ENCODE measurements around the gene APBB2.

Gene APBB2

GRCh38 chr4:40978548-40978947, 235.8 kb downstream of the APBB2 start:
- DNase-seq (ENCODE audit: low read depth, low spot score) = no peak

- DNase-seq (ENCODE audit: low read depth, low spot score) = no peak
These were observed 238.0 kb downstream of the APBB2 start for GRCh38 chr4:40976343-40976742.

GRCh38 chr4:40972722-40973121, 241.6 kb downstream of the APBB2 start:
- no peak for DNase-seq (ENCODE audit: low read depth, low spot score)

- no peak for DNase-seq (ENCODE audit: low read depth, low spot score)
These were observed 243.0 kb downstream of the APBB2 start for GRCh38 chr4:40971338-40971737.

GRCh38 chr4:40969501-40969900, 244.8 kb downstream of the APBB2 start:
- DNase-seq (ENCODE audit: low read depth, low spot score) = no peak

GRCh38 chr4:40967550-40967949, 246.8 kb downstream of the APBB2 start:
- no peak for DNase-seq (ENCODE audit: low read depth, low spot score)

- no peak for DNase-seq (ENCODE audit: low read depth, low spot score)
These were observed 248.3 kb downstream of the APBB2 start for GRCh38 chr4:40966091-40966490.

GRCh38 chr4:40963897-40964478, 250.4 kb downstream of the APBB2 start:
- DNase-seq (ENCODE audit: low read depth, low spot score) = no peak

- no peak for DNase-seq (ENCODE audit: low read depth, low spot score)
These were observed 251.7 kb downstream of the APBB2 start for GRCh38 chr4:40962551-40963180.

GRCh38 chr4:40960941-40961340, 253.4 kb downstream of the APBB2 start:
- DNase-seq (ENCODE audit: low read depth, low spot score) = no peak

- no peak for DNase-seq (ENCODE audit: low read depth, low spot score)
These were observed 257.1 kb downstream of the APBB2 start for GRCh38 chr4:40957281-40957680.

GRCh38 chr4:40956721-40957255, 257.6 kb downstream of the APBB2 start:
- DNase-seq (ENCODE audit: low read depth, low spot score) = no peak

GRCh38 chr4:40954088-40954668, 260.2 kb downstream of the APBB2 start:
- DNase-seq (ENCODE audit: low read depth, low spot score) = no peak

GRCh38 chr4:40953283-40954087, 260.9 kb downstream of the APBB2 start:
- DNase-seq (ENCODE audit: low read depth, low spot score) = no peak

GRCh38 chr4:40952672-40953071, 261.7 kb downstream of the APBB2 start:
- no peak for DNase-seq (ENCODE audit: low read depth, low spot score)

- DNase-seq (ENCODE audit: low read depth, low spot score) = no peak
These were observed 262.1 kb downstream of the APBB2 start for GRCh38 chr4:40952217-40952616.

- no peak for DNase-seq (ENCODE audit: low read depth, low spot score)
These were observed 263.3 kb downstream of the APBB2 start for GRCh38 chr4:40951026-40951425.

GRCh38 chr4:40949358-40950100, 264.8 kb downstream of the APBB2 start:
- DNase-seq (ENCODE audit: low read depth, low spot score) = no peak

GRCh38 chr4:40948014-40948413, 266.3 kb downstream of the APBB2 start:
- DNase-seq (ENCODE audit: low read depth, low spot score) = no peak

GRCh38 chr4:40946652-40947051, 267.7 kb downstream of the APBB2 start:
- DNase-seq (ENCODE audit: low read depth, low spot score) = no peak

- DNase-seq (ENCODE audit: low read depth, low spot score) = no peak
These were observed 273.6 kb downstream of the APBB2 start for GRCh38 chr4:40940756-40941155.

Data from brain pericyte (primary cell).